Urinary bladder (tissue), 4 donors: ENCODE data around the gene FHIP1B. TPM values are rescaled to one million over a fixed set of nuclear protein-coding genes. Genes with fewer than 3 reads are reported as not detected.
"Not testable (repeated sequence)": the region's sequence is repeated elsewhere in the genome, so short reads cannot be mapped to it uniquely, and the experiment has no call there.

Source experiments
- DNase-seq: peaks from one replicate; pipeline ENCODE4 v3.0.0-alpha.2; 2015; ENCODE audit errors: extremely low spot score
- H3K27ac ChIP-seq: one replicate; pipeline ENCODE4 v1.5.1; 2013; ENCODE audit warnings: low read depth, mild to moderate bottlenecking, moderate library complexity
- H3K36me3 ChIP-seq: one replicate; pipeline ENCODE4 v1.6.1; 2013; ENCODE audit warnings: mild to moderate bottlenecking, moderate library complexity; ENCODE audit not compliant: insufficient read depth
- H3K4me1 ChIP-seq: one replicate; pipeline ENCODE4 v1.6.1; 2013; ENCODE audit warnings: mild to moderate bottlenecking, moderate library complexity; ENCODE audit not compliant: insufficient read depth
- H3K4me3 ChIP-seq: one replicate; pipeline ENCODE4 v1.5.1; 2013; ENCODE audit warnings: low read depth, low read length
- WGBS: extraction: QIAGEN DNeasy Blood & Tissue Kit; methylation state at CpG from one replicate; pipeline ENCODE4 v1.1.7; 2013; 5-methylcytosine and 5-hydroxymethylcytosine counted together
- polyA plus RNA-seq: library from polyadenylated mRNA; stranded (reverse); fragments of 200-250 nt; gene quantifications from one replicate; pipeline ENCODE4 v1.2.3, GENCODE V29; 2013
- total RNA-seq: library from RNA; depleted of rRNA; stranded (reverse); fragments of >200 nt; gene quantifications from one replicate; pipeline ENCODE4 v1.2.3, GENCODE V29; 2014
- donor health status: healthy with polysubstance abuse.
- donor health status: healthy.

The FHIP1B gene
- total RNA-seq, result 14.5 TPM
- 35.4 TPM for polyA plus RNA-seq

GRCh38 chr11:6234387-6235107 is at the start of gene FHIP1B:
Gene FHIP1B, minus strand, starts transcription at chr11:6234636. Its CDS starts 10,120 bp downstream, at chr11:6224516.
- H3K36me3 ChIP-seq, result peaks cover 2% of the 10 kb centered on the region
- peak within 1 kb of the TSS; percentile 66 for H3K27ac ChIP-seq
- H3K4me1 ChIP-seq, result no peaks in the 10 kb centered on the region
- peak within 1 kb of the TSS; percentile 56 for H3K4me3 ChIP-seq
- peak; percentile 98 for DNase-seq
- WGBS, result under 1% methylated on average over 62 of the region's 62 CpGs

GRCh38 chr11:6283453-6284023 is 49.1 kb upstream of the FHIP1B start:
- Histone ChIP-seq H3K27ac (no peak overlapping the region), H3K4me3 (no peak overlapping the region), H3K4me1 (no peaks in the 10 kb centered on the region), H3K36me3 (no peaks in the 10 kb centered on the region)
- 75% methylated on average over 4 of the region's 4 CpGs for WGBS
- DNase-seq, result no peak

- H3K4me3 ChIP-seq, H3K4me1 ChIP-seq, DNase-seq, H3K36me3 ChIP-seq, H3K27ac ChIP-seq: not testable (repeated sequence)
- 41% methylated on average over 7 of the region's 7 CpGs for WGBS
These were observed 46.4 kb upstream of the FHIP1B start for GRCh38 chr11:6280809-6281208.

GRCh38 chr11:6273188-6273587 is 38.8 kb upstream of the FHIP1B start:
- no peak for DNase-seq
- Histone ChIP-seq H3K36me3 (no peaks in the 10 kb centered on the region), H3K27ac (no peak overlapping the region), H3K4me1 (no peaks in the 10 kb centered on the region), H3K4me3 (no peak overlapping the region)
- 40% methylated on average over 4 of the region's 4 CpGs for whole genome bisulfite sequencing

GRCh38 chr11:6271598-6271997 is 37.2 kb upstream of the FHIP1B start:
- WGBS, result 57% methylated on average over 3 of the region's 3 CpGs
- Histone ChIP-seq H3K4me3 (no peak overlapping the region), H3K4me1 (no peaks in the 10 kb centered on the region), H3K27ac (no peak overlapping the region), H3K36me3 (no peaks in the 10 kb centered on the region)
- DNase-seq, result no peak

- H3K36me3 ChIP-seq, result no peaks in the 10 kb centered on the region
- H3K4me3 ChIP-seq, result no peak overlapping the region
- H3K27ac ChIP-seq, result no peak overlapping the region
- no peak for DNase-seq
- no peaks in the 10 kb centered on the region for H3K4me1 ChIP-seq
- WGBS, result 91% methylated on average over 41 of the region's 41 CpGs
These were observed 36.3 kb upstream of the FHIP1B start for GRCh38 chr11:6270584-6271246.

- WGBS, result 93% methylated on average over 24 of the region's 24 CpGs
- Histone ChIP-seq H3K27ac (no peak overlapping the region), H3K36me3 (no peaks in the 10 kb centered on the region), H3K4me3 (no peak overlapping the region), H3K4me1 (no peaks in the 10 kb centered on the region)
- no peak for DNase-seq
These were observed 35.6 kb upstream of the FHIP1B start for GRCh38 chr11:6269994-6270393.

- no peaks in the 10 kb centered on the region for H3K36me3 ChIP-seq
- 81% methylated on average over 1 of the region's 1 CpG for WGBS
- no peaks in the 10 kb centered on the region for H3K4me1 ChIP-seq
- no peak overlapping the region for H3K4me3 ChIP-seq
- DNase-seq, result no peak
- no peak overlapping the region for H3K27ac ChIP-seq
These were observed 34.4 kb upstream of the FHIP1B start for GRCh38 chr11:6268820-6269219.

- Histone ChIP-seq H3K36me3 (no peaks in the 10 kb centered on the region), H3K4me3 (no peak overlapping the region), H3K4me1 (peaks cover 4% of the 10 kb centered on the region), H3K27ac (no peak overlapping the region)
- 93% methylated on average over 1 of the region's 1 CpG for WGBS
- DNase-seq, result no peak
These were observed 29.2 kb upstream of the FHIP1B start for GRCh38 chr11:6263662-6264061.

- 52% methylated on average over 5 of the region's 5 CpGs for WGBS
- Histone ChIP-seq H3K36me3 (no peaks in the 10 kb centered on the region), H3K4me3 (no peak overlapping the region)
These were observed 25.8 kb upstream of the FHIP1B start for GRCh38 chr11:6260207-6260726.

GRCh38 chr11:6258571-6259081 is 24.2 kb upstream of the FHIP1B start:
- Histone ChIP-seq H3K27ac (no peak overlapping the region), H3K4me1 (peaks cover 4% of the 10 kb centered on the region), H3K4me3 (peak overlapping the region; percentile 41), H3K36me3 (no peaks in the 10 kb centered on the region)
- 9% methylated on average over 16 of the region's 16 CpGs for WGBS
- no peak for DNase-seq

More at GRCh38 chr11:6260207-6260726, 25.8 kb upstream of the FHIP1B start:
- DNase-seq, result no peak
- Histone ChIP-seq H3K27ac (no peak overlapping the region), H3K4me1 (peaks cover 4% of the 10 kb centered on the region)

GRCh38 chr11:6258141-6258540 is 23.7 kb upstream of the FHIP1B start:
- no peak overlapping the region for H3K4me3 ChIP-seq
- no peak overlapping the region for H3K27ac ChIP-seq
- H3K4me1 ChIP-seq, result peaks cover 4% of the 10 kb centered on the region
- WGBS, result 77% methylated on average over 3 of the region's 3 CpGs
- DNase-seq, result no peak
- H3K36me3 ChIP-seq, result no peaks in the 10 kb centered on the region

- 89% methylated on average over 1 of the region's 1 CpG for WGBS
- no peak overlapping the region for H3K27ac ChIP-seq
- no peaks in the 10 kb centered on the region for H3K36me3 ChIP-seq
These were observed 18.8 kb upstream of the FHIP1B start for GRCh38 chr11:6253197-6253596.

More at GRCh38 chr11:6253197-6253596, 18.8 kb upstream of the FHIP1B start:
- H3K4me3 ChIP-seq, result no peak overlapping the region
- H3K4me1 ChIP-seq, result no peaks in the 10 kb centered on the region
- no peak for DNase-seq
